T-helper 2 cell treated with Interferon-gamma antibody and Interleukin-4, amounts not matched to agents 5 μg/mL and 100 μg/mL, for 36 hours (primary cell): ENCODE measurements around the gene MGAT1.

Experiments
- DNase-seq: peaks from one replicate; pipeline ENCODE4 v3.0.0; 2021; ENCODE audit warnings: low spot score
- H3K27ac Mint-ChIP-seq: one replicate; pipeline ENCODE4 v1.8.0; 2021; ENCODE audit warnings: mild to moderate bottlenecking, mixed read lengths
- H3K27me3 Mint-ChIP-seq: one replicate; pipeline ENCODE4 v1.8.0; 2021; ENCODE audit warnings: low read depth, mixed read lengths
- H3K36me3 Mint-ChIP-seq: one replicate; pipeline ENCODE4 v1.8.0; 2021; ENCODE audit warnings: low read depth, mixed read lengths
- H3K4me1 Mint-ChIP-seq: one replicate; pipeline ENCODE4 v1.8.0; 2021; ENCODE audit warnings: low read depth, mixed read lengths
- H3K4me3 Mint-ChIP-seq: one replicate; pipeline ENCODE4 v1.8.0; 2022; ENCODE audit warnings: mild to moderate bottlenecking, moderate library complexity, mixed read lengths
- H3K9me3 Mint-ChIP-seq: one replicate; pipeline ENCODE4 v1.8.0; 2021; ENCODE audit warnings: mixed read lengths

Gene MGAT1

DNA sequence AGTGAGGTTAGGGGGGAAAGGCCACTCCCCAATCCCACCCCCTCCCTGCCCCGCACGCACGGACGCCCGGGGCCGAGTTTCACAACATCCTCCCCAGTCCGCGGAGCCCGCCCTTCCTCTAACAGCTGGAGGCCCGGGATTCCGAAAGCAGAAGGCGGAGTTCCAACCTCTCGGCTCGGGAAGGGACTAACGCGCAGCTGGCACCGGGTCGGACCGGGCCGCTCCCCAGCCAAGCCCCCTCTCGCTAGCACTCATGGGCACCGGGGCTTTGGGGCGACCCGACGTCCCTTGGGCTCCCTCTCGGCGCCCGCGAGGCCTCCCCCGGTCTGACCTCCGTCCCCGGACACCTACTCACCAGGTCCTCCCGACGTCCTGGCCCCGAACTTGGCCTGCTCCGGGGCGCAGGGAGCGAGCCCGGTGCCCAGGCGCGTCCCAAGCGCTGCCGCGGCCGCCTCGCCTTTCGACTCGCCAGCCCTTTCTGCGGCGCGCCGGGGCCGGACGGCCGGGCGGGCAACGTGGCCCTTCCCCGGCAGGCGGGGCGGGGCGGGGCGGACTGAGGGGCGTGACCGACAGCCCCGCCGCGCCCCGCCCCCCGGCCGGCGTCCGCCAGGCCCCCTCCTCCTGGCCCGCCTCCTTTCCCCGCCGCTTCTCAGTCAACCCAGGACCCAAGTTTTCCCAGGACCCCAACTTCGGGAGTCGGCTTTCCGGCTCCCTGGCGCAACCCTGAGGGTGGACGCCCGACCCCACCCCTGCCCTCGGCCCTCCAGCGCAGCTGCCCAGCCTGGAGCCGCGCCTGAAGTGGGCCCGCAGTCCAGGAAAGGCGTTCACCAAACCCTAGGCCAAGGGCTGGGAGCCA is at the start of gene MGAT1:
Gene MGAT1, minus strand, starts transcription at position 482 of the 856 bp plus-strand sequence. CDS start 9,835 bp downstream, outside the sequence.
- peaks cover 77% of the 10 kb centered on the region for H3K36me3 Mint-ChIP-seq
- H3K27me3 Mint-ChIP-seq, result no peaks in the 10 kb centered on the region
- H3K4me1 Mint-ChIP-seq, result peaks cover 70% of the 10 kb centered on the region
- peak within 1 kb of the TSS; percentile 93 for H3K4me3 Mint-ChIP-seq
- H3K27ac Mint-ChIP-seq, result peak within 1 kb of the TSS; percentile 99
- no peaks in the 10 kb centered on the region for H3K9me3 Mint-ChIP-seq
- peak; percentile 78 for DNase-seq

DNA sequence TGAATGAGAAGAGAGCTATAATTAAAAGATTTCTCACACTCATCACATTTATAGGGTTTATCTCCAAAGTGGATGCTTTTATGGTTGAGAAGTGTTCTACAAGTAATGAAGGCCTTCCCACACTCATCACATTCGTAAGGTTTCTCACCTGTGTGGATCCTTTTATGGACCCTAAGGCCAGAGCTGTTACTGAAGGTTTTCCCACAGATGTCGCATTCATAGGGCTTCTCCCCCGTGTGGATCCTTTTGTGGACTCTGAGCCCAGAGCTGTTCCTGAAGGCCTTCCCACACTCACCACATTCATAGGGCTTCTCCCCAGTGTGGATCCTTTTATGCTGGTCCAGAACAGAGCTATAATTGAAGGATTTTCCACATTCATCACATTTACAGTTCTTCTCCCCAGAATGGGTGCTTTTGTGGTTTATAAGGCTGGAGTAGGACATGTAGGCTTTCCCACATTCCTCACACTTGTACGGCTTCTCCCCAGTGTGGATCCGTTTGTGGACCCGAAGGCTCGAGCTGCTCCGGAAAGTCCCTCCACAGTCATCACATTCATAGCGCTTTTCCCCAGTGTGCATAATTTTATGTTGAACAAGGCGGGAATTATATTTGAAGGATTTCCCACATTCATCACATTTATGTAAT is 48.0 kb upstream of the MGAT1 start:
- H3K27ac Mint-ChIP-seq, result no peak overlapping the region
- no peaks in the 10 kb centered on the region for H3K27me3 Mint-ChIP-seq
- no peak for DNase-seq
- no peak overlapping the region for H3K4me3 Mint-ChIP-seq
- no peaks in the 10 kb centered on the region for H3K4me1 Mint-ChIP-seq
- peaks cover 96% of the 10 kb centered on the region for H3K36me3 Mint-ChIP-seq
- peaks cover 93% of the 10 kb centered on the region for H3K9me3 Mint-ChIP-seq

- Mint-ChIP-seq H3K9me3 (peaks cover 92% of the 10 kb centered on the region), H3K4me3 (no peak overlapping the region), H3K4me1 (no peaks in the 10 kb centered on the region), H3K27me3 (no peaks in the 10 kb centered on the region), H3K27ac (no peak overlapping the region), H3K36me3 (peaks cover 93% of the 10 kb centered on the region)
- no peak for DNase-seq
Observed at GRCh38 chr5:180849827-180850226, 47.2 kb upstream of the MGAT1 start.

- Mint-ChIP-seq H3K27ac (no peak overlapping the region), H3K9me3 (peaks cover 85% of the 10 kb centered on the region), H3K27me3 (no peaks in the 10 kb centered on the region), H3K4me3 (no peak overlapping the region), H3K36me3 (peaks cover 83% of the 10 kb centered on the region), H3K4me1 (no peaks in the 10 kb centered on the region)
- DNase-seq, result no peak
Observed at GRCh38 chr5:180848878-180849277, 46.3 kb upstream of the MGAT1 start.

- Mint-ChIP-seq H3K4me1 (no peaks in the 10 kb centered on the region), H3K36me3 (peaks cover 78% of the 10 kb centered on the region), H3K9me3 (peaks cover 79% of the 10 kb centered on the region), H3K27me3 (no peaks in the 10 kb centered on the region), H3K4me3 (no peak overlapping the region), H3K27ac (no peak overlapping the region)
- DNase-seq, result no peak
Observed at GRCh38 chr5:180848265-180848664, 45.7 kb upstream of the MGAT1 start.

- DNase-seq, result no peak
- Mint-ChIP-seq H3K27me3 (no peaks in the 10 kb centered on the region), H3K27ac (no peak overlapping the region), H3K4me3 (no peak overlapping the region), H3K36me3 (peaks cover 69% of the 10 kb centered on the region), H3K4me1 (no peaks in the 10 kb centered on the region), H3K9me3 (peaks cover 72% of the 10 kb centered on the region)
Observed at GRCh38 chr5:180847026-180847425, 44.4 kb upstream of the MGAT1 start.

DNA sequence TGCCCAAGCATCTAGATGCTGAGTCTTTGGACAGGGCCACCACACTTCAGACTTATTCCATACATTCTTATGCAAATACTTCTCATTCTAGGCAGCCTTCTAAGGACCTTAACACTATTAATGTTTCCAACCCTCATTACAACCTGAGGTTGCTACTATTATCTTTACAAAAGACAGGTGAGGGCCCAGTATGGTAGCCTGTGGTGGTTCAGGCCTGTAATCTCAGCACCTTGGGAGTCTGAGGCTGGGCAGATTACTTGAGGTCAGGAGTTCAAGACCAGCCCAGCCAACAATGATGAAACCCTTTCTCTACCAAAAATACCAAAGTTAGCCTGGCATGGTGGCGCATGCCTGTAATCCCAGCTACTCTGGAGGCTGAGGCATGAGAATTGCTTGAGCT is 42.3 kb upstream of the MGAT1 start:
- no peaks in the 10 kb centered on the region for H3K4me1 Mint-ChIP-seq
- H3K27ac Mint-ChIP-seq, result no peak overlapping the region

DNA sequence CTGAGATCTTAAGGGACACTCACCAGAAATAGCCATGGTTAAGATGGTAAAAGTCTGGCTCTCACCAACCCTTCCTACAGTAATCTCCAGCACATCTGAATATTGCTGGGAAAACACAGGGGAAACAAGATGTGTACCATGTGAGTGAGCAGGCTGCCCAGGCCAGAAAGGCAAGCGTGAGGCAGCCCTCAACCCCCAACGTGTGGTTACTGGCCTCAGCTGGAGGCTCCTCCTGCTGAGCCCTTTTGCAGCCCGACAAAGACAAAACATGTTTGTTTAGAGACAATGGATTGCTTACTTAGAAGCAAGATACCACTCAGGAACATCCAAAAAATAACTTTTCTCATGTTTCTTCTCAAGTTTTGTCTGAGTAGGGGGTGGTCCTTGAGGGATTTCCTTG is 41.8 kb upstream of the MGAT1 start:
- Mint-ChIP-seq H3K36me3 (peaks cover 52% of the 10 kb centered on the region), H3K4me1 (no peaks in the 10 kb centered on the region), H3K4me3 (no peak overlapping the region), H3K27me3 (no peaks in the 10 kb centered on the region), H3K27ac (no peak overlapping the region), H3K9me3 (peaks cover 55% of the 10 kb centered on the region)
- no peak for DNase-seq

More for the DNA sequence above, 42.3 kb upstream of the MGAT1 start:
- Mint-ChIP-seq H3K27me3 (no peaks in the 10 kb centered on the region), H3K4me3 (no peak overlapping the region), H3K36me3 (peaks cover 56% of the 10 kb centered on the region), H3K9me3 (peaks cover 59% of the 10 kb centered on the region)
- DNase-seq, result no peak

GRCh38 chr5:180839935-180840334 is 37.3 kb upstream of the MGAT1 start:
- no peak overlapping the region for H3K27ac Mint-ChIP-seq
- DNase-seq, result no peak
- H3K9me3 Mint-ChIP-seq, result peaks cover 18% of the 10 kb centered on the region
- no peaks in the 10 kb centered on the region for H3K4me1 Mint-ChIP-seq
- no peaks in the 10 kb centered on the region for H3K27me3 Mint-ChIP-seq
- H3K36me3 Mint-ChIP-seq, result peaks cover 29% of the 10 kb centered on the region
- no peak overlapping the region for H3K4me3 Mint-ChIP-seq

GRCh38 chr5:180839227-180839626 is 36.6 kb upstream of the MGAT1 start:
- peaks cover 36% of the 10 kb centered on the region for H3K36me3 Mint-ChIP-seq
- DNase-seq, result no peak
- H3K27ac Mint-ChIP-seq, result peak overlapping the region; percentile 3
- no peaks in the 10 kb centered on the region for H3K4me1 Mint-ChIP-seq
- H3K27me3 Mint-ChIP-seq, result no peaks in the 10 kb centered on the region
- no peak overlapping the region for H3K4me3 Mint-ChIP-seq
- H3K9me3 Mint-ChIP-seq, result peaks cover 18% of the 10 kb centered on the region

DNA sequence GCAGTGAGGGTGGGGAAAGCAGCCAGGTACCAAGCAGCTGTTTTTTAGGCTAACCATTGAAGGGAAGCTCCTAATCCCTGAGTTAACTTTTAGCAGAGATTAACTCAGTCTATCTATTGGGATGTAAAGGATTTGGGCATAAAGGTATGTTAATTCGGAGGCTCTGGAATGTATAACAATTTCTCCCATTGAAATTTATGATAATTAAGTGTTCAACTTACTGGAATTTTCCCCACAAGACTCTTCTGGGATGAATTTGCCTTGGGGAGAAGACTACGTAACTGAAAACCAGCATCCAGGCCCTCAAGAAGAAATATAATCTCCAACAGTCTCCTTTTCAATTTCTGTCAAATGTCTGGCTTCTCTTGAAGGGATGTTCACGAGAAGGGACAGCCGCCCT is 34.9 kb upstream of the MGAT1 start:
- peaks cover 7% of the 10 kb centered on the region for H3K4me1 Mint-ChIP-seq
- H3K9me3 Mint-ChIP-seq, result peaks cover 18% of the 10 kb centered on the region
- H3K27ac Mint-ChIP-seq, result no peak overlapping the region
- no peak overlapping the region for H3K4me3 Mint-ChIP-seq
- DNase-seq, result no peak
- H3K27me3 Mint-ChIP-seq, result no peaks in the 10 kb centered on the region
- peaks cover 43% of the 10 kb centered on the region for H3K36me3 Mint-ChIP-seq

- Mint-ChIP-seq H3K9me3 (peaks cover 4% of the 10 kb centered on the region), H3K4me3 (peak overlapping the region; percentile 97), H3K27ac (peak overlapping the region; percentile 99), H3K27me3 (no peaks in the 10 kb centered on the region), H3K4me1 (peaks cover 20% of the 10 kb centered on the region), H3K36me3 (peaks cover 57% of the 10 kb centered on the region)
- DNase-seq, result peak; percentile 20
Observed at GRCh38 chr5:180832638-180833068, 30.0 kb upstream of the MGAT1 start.

DNA sequence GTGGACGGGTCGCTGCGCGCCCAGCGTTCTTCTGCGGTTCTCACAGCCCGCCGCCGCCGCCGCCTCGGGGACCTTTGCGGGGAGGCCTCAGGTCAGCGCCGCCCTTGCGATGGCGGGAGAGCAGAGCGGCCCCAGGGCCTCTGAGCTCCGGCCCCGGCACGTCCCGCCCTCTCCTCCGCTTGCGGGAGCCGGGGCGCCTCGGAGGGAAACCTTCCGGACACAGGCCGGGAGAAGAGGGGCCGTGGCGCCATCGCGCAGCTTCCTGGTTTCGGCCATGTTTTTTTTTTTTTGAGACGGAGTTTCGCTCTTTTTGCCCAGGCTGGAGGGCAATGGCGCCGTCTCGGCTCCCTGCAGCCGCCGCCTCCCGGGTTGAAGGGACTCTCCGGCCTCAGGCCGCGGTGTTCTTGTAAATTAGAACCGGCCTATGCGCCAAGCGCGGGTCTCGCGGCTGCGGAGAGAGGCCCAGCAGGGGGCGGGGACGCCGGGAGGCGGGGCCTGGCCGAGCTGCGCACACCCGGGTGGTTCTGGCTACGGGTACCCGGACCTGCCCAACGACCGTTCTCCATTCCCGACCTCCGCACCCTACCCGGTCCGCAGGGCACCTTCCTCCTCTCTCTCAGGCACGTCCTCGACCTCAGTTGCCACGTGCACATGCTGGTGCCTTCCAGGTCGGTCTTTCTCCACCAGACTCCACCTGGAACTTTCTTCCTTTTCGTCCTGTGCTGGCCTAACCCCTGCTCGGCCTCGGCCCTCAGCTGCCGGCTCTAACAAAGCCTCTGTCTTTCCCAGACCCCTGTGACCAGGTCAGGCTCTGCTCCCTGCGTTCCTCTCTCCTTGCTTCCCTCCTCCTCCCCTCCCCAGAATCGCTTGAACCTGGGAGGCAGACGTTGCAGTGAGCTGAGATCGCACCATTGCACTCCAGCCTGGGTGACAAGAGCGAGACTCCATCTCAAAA is 28.8 kb upstream of the MGAT1 start:
- peak; percentile 81 for DNase-seq
- Mint-ChIP-seq H3K36me3 (peaks cover 54% of the 10 kb centered on the region), H3K9me3 (peaks cover 4% of the 10 kb centered on the region), H3K4me1 (peaks cover 22% of the 10 kb centered on the region), H3K4me3 (peak overlapping the region; percentile 97), H3K27ac (peak overlapping the region; percentile 99), H3K27me3 (no peaks in the 10 kb centered on the region)
